H1 (cell line): ENCODE results near the gene FREM2. TPM values are rescaled to one million over a fixed set of nuclear protein-coding genes. Genes with fewer than 3 reads are reported as not detected.

Experiments
- CTCF ChIA-PET: fragments of 300-600 bp; sonication (Branson Sonifier 250); formaldehyde crosslinking; loops from one replicate; lab custom pipeline; 2021; ENCODE audit not compliant: partially characterized antibody; lab: Charles Lee
- POLR2A ChIA-PET: fragments of 300-600 bp; sonication (Branson Sonifier 250); formaldehyde crosslinking; loops from one replicate; lab custom pipeline; 2021; ENCODE audit warnings: inconsistent platforms; ENCODE audit not compliant: partially characterized antibody; lab: Charles Lee
- DNase-seq, 2 experiments: peaks; one replicate each; pipeline versions ENCODE4 v3.0.0 to v3.0.0-alpha.2; 2010 to 2022; ENCODE audit warnings: low spot score in 2 of 2, low read depth in 1 of 2, mixed read lengths in 1 of 2
- FAIRE-seq: peaks from 2 replicates; lab custom pipeline; 2011; peaks lifted over from hg19 to GRCh38; lab: Jason Lieb, UNC
- H2AFZ ChIP-seq: 2 replicates; pipeline ENCODE4 v1.8.1; 2012; ENCODE audit warnings: low read length, inconsistent platforms
- H2AK5ac ChIP-seq: 2 replicates; pipeline ENCODE4 v1.6.1; 2013; ENCODE audit warnings: low read depth, low read length
- H2BK120ac ChIP-seq: replicated peaks from 2 replicates; pipeline ENCODE3; 2013; ENCODE audit warnings: low read depth, low read length, inconsistent platforms
- H2BK12ac ChIP-seq: 2 replicates; pipeline ENCODE4 v1.6.1; 2013; ENCODE audit warnings: low read depth, low read length
- H2BK15ac ChIP-seq: 2 replicates; pipeline ENCODE4 v1.6.1; 2013; ENCODE audit warnings: low read length
- H2BK20ac ChIP-seq: 2 replicates; pipeline ENCODE4 v1.6.1; 2013; ENCODE audit warnings: low read length
- H2BK5ac ChIP-seq: 2 replicates; pipeline ENCODE4 v1.6.1; 2013; ENCODE audit warnings: low read depth, low read length
- H3K14ac ChIP-seq: 2 replicates; pipeline ENCODE4 v1.6.1; 2013; ENCODE audit warnings: inconsistent platforms; ENCODE audit not compliant: insufficient read length
- H3K18ac ChIP-seq: 2 replicates; pipeline ENCODE4 v1.6.1; 2013; ENCODE audit warnings: low read length; ENCODE audit errors: extremely low read depth
- H3K23ac ChIP-seq: 2 replicates; pipeline ENCODE4 v1.6.1; 2013; ENCODE audit warnings: inconsistent platforms; ENCODE audit not compliant: insufficient read length
- H3K23me2 ChIP-seq: 2 replicates; pipeline ENCODE4 v1.6.1; 2013; ENCODE audit warnings: low read depth, low read length
- H3K27ac ChIP-seq: 2 replicates; pipeline ENCODE4 v1.6.1; 2011; ENCODE audit warnings: low read depth, low read length, inconsistent platforms
- H3K27me3 ChIP-seq, 4 experiments: replicated peaks in 1 of 4; 1 replicate in 1 of 4; 2 replicates in 3 of 4; pipeline versions ENCODE4 v1.6.1 to v1.8.1; 2011 to 2013; ENCODE audit warnings: low read length in 3 of 4, mild to moderate bottlenecking in 3 of 4, inconsistent platforms in 2 of 4, mixed read lengths in 2 of 4, moderate library complexity in 1 of 4; ENCODE audit not compliant: control insufficient read depth in 3 of 4, insufficient read depth in 3 of 4; ENCODE audit errors: extremely low read depth in 1 of 4
- H3K36me3 ChIP-seq, 4 experiments: 2 replicates each; pipeline versions ENCODE4 v1.6.1 to v1.8.1; 2011 to 2013; ENCODE audit warnings: mild to moderate bottlenecking in 4 of 4, low read length in 3 of 4, moderate library complexity in 2 of 4, control low read depth in 1 of 4, inconsistent platforms in 1 of 4; ENCODE audit not compliant: insufficient read depth in 4 of 4, control insufficient read depth in 2 of 4
- H3K4ac ChIP-seq: replicated peaks from 2 replicates; pipeline ENCODE3; 2013; ENCODE audit warnings: low read length, low read depth, mixed read lengths, inconsistent platforms; ENCODE audit not compliant: insufficient read length
- H3K4me1 ChIP-seq, 4 experiments: replicated peaks in 1 of 4; 1 replicate in 1 of 4; 2 replicates in 3 of 4; pipeline versions ENCODE4 v1.6.1 to v1.8.1; 2011 to 2013; ENCODE audit warnings: low read length in 3 of 4, inconsistent platforms in 2 of 4, mixed read lengths in 1 of 4; ENCODE audit not compliant: insufficient read depth in 4 of 4, control insufficient read depth in 3 of 4
- H3K4me2 ChIP-seq, 2 experiments: 2 replicates each; pipeline versions ENCODE4 v1.6.1 to v1.8.1; 2011 to 2013; ENCODE audit warnings: low read depth in 2 of 2, low read length in 2 of 2, control low read depth in 1 of 2, inconsistent platforms in 1 of 2, mild to moderate bottlenecking in 1 of 2; ENCODE audit not compliant: insufficient read depth in 1 of 2
- H3K4me3 ChIP-seq, 4 experiments: fragments of 200-600, 300-600 bp in 1 of 4; sonication (generic), shearing (Covaris generic), sonication (Bioruptor Twin) in 1 of 4; 2 replicates each; pipeline versions ENCODE4 v1.5.1 to v1.8.1; 2011 to 2016; ENCODE audit warnings: low read length in 4 of 4, low read depth in 3 of 4, control low read depth in 2 of 4, inconsistent platforms in 2 of 4, mild to moderate bottlenecking in 2 of 4, mixed read lengths in 1 of 4, moderate library complexity in 1 of 4; ENCODE audit not compliant: insufficient read depth in 2 of 4; ENCODE audit errors: extremely low read depth in 1 of 4
- H3K56ac ChIP-seq: replicated peaks from 2 replicates; pipeline ENCODE3; 2013; ENCODE audit warnings: low read depth, mild to moderate bottlenecking, mixed read lengths, low read length, inconsistent platforms; ENCODE audit not compliant: insufficient read length
- H3K79me1 ChIP-seq: 2 replicates; pipeline ENCODE4 v1.6.1; 2013; ENCODE audit warnings: low read depth, low read length, control low read depth
- H3K79me2 ChIP-seq, 2 experiments: 2 replicates each; pipeline versions ENCODE4 v1.6.1 to v1.8.1; 2012 to 2013; ENCODE audit warnings: low read length in 2 of 2, mild to moderate bottlenecking in 2 of 2, inconsistent platforms in 1 of 2; ENCODE audit not compliant: insufficient read depth in 2 of 2, control insufficient read depth in 1 of 2
- H3K9ac ChIP-seq, 4 experiments: replicated peaks in 1 of 4; 1 replicate in 1 of 4; 2 replicates in 3 of 4; pipeline versions ENCODE4 v1.6.1 to v1.8.1; 2011 to 2013; ENCODE audit warnings: low read depth in 3 of 4, low read length in 3 of 4, control low read depth in 2 of 4, mild to moderate bottlenecking in 2 of 4, moderate library complexity in 2 of 4, inconsistent platforms in 1 of 4; ENCODE audit errors: extremely low read depth in 1 of 4
- H3K9me3 ChIP-seq, 2 experiments: 2 replicates each; pipeline versions ENCODE4 v1.6.1 to v1.8.1; 2012 to 2013; ENCODE audit warnings: mild to moderate bottlenecking in 2 of 2, moderate library complexity in 2 of 2, control low read depth in 1 of 2, inconsistent platforms in 1 of 2, low read depth in 1 of 2, low read length in 1 of 2, mixed read lengths in 1 of 2; ENCODE audit not compliant: insufficient read depth in 2 of 2
- H4K20me1 ChIP-seq, 2 experiments: replicated peaks in 1 of 2; 2 replicates each; pipeline versions ENCODE3 to v1.8.1; 2011 to 2013; ENCODE audit warnings: inconsistent platforms in 2 of 2, low read length in 2 of 2, mild to moderate bottlenecking in 1 of 2; ENCODE audit not compliant: insufficient read depth in 2 of 2, control insufficient read depth in 1 of 2
- H4K5ac ChIP-seq: 2 replicates; pipeline ENCODE4 v1.6.1; 2013; ENCODE audit warnings: low read length, low read depth, mixed read lengths, inconsistent platforms; ENCODE audit not compliant: insufficient read length
- H4K8ac ChIP-seq: 2 replicates; pipeline ENCODE4 v1.8.0; 2013; ENCODE audit warnings: mild to moderate bottlenecking, moderate library complexity, low read length, inconsistent platforms; ENCODE audit not compliant: insufficient read depth; ENCODE audit errors: extremely low read depth
- H4K91ac ChIP-seq: replicated peaks from 2 replicates; pipeline ENCODE3; 2013; ENCODE audit warnings: low read length, mixed read lengths, inconsistent platforms; ENCODE audit not compliant: insufficient read length
- ASH2L ChIP-seq: fragments of 200-600, 300-600 bp; sonication (generic); IDR thresholded peaks from one replicate; pipeline ENCODE4 v1.7.1; 2017; ENCODE audit warnings: low read length
- CBX8 ChIP-seq: fragments of 300-800, 300-1000 bp; sonication (generic); IDR thresholded peaks from 2 replicates; pipeline ENCODE4 v1.7.1; 2016; ENCODE audit warnings: low read depth, low read length, borderline replicate concordance
- CHD2 ChIP-seq: IDR thresholded peaks from 2 replicates; pipeline ENCODE4 v1.6.1; 2012; ENCODE audit warnings: low read length, improper control_type of control experiment
- CREB1 ChIP-seq: IDR thresholded peaks from 2 replicates; pipeline ENCODE4 v1.6.1; 2012; ENCODE audit warnings: inconsistent platforms
- EP300 ChIP-seq, 2 experiments: IDR thresholded peaks; 1 replicate in 1 of 2; 2 replicates in 1 of 2; pipeline ENCODE4 v1.6.1; 2011 to 2012; ENCODE audit warnings: low read depth in 2 of 2, low read length in 2 of 2, mild to moderate bottlenecking in 2 of 2, borderline replicate concordance in 1 of 2, inconsistent platforms in 1 of 2, moderate library complexity in 1 of 2
- HDAC6 ChIP-seq: IDR thresholded peaks from one replicate; pipeline ENCODE4 v1.7.1; 2012; ENCODE audit warnings: low read depth, mild to moderate bottlenecking, inconsistent platforms, low read length, moderate library complexity
- JUN ChIP-seq: IDR thresholded peaks from 2 replicates; pipeline ENCODE4 v1.6.1; 2011; ENCODE audit warnings: low read depth, mild to moderate bottlenecking, improper control_type of control experiment, low read length
- NANOG ChIP-seq: IDR thresholded peaks from 2 replicates; pipeline ENCODE4 v1.6.1; 2011; ENCODE audit warnings: low read length, low read depth, mild to moderate bottlenecking, inconsistent platforms; ENCODE audit not compliant: insufficient read depth, poor library complexity, severe bottlenecking
- RBBP5 ChIP-seq: IDR thresholded peaks from 2 replicates; pipeline ENCODE4 v1.7.1; 2012; ENCODE audit warnings: low read depth, mild to moderate bottlenecking, inconsistent platforms, low read length, moderate library complexity, borderline replicate concordance
- SAP30 ChIP-seq: fragments of 300-600 bp; sonication (generic); IDR thresholded peaks from 2 replicates; pipeline ENCODE4 v1.7.1; 2012; ENCODE audit warnings: low read length, moderate library complexity, mild to moderate bottlenecking, inconsistent platforms; ENCODE audit not compliant: insufficient read depth, insufficient replicate concordance
- SP4 ChIP-seq: IDR thresholded peaks from 2 replicates; pipeline ENCODE4 v1.6.1; 2012; ENCODE audit warnings: low read length, inconsistent platforms
- YY1 ChIP-seq: IDR thresholded peaks from 2 replicates; pipeline ENCODE4 v1.6.1; 2011; ENCODE audit warnings: low read depth, mild to moderate bottlenecking, low read length
- WGBS, 2 experiments: shearing (Covaris generic) in 1 of 2; methylation state at CpG; one replicate each; pipeline versions ENCODE4 v1.1.6 to v1.1.7; 2013 to 2015; ENCODE audit warnings: low lambda C conversion rate in 2 of 2, mixed read lengths in 2 of 2, inconsistent platforms in 1 of 2, low coverage in 1 of 2, missing lambda C conversion rate in 1 of 2; ENCODE audit not compliant: insufficient replicate concordance in 2 of 2, insufficient coverage in 1 of 2, insufficient read length in 1 of 2; ENCODE audit errors: extremely low coverage in 1 of 2, missing lambda C conversion rate in 1 of 2; 5-methylcytosine and 5-hydroxymethylcytosine counted together
- polyA plus RNA-seq, 7 experiments: library from polyadenylated mRNA; depleted of rRNA in 3 of 7; stranded (reverse) in 5 of 7; unstranded in 2 of 7; fragments of >200 nt in 5 of 7; fragments of 200-250 nt in 2 of 7; gene quantifications; 1 replicate in 5 of 7; 2 replicates in 1 of 7; 4 replicates in 1 of 7; pipeline versions ENCODE4 v1.2.1 to v1.2.3, GENCODE V29; 2011 to 2013; ENCODE audit warnings: missing spikeins in 2 of 7, mixed read lengths in 2 of 7
- total RNA-seq: library from RNA; stranded (reverse); fragmentation: NEBNext Ultra II Directional; extraction: Animal tissue kit (Norgen Biotek cat#: 25700); gene quantifications from 2 replicates; pipeline ENCODE4 v1.2.1, GENCODE V29; 2021

Gene FREM2
- total and polyA plus RNA-seq, 2 of the 8 experiments (the other 6 are each of a cell fraction or from before 2014, with no cell fraction given): 11.6 to 22.8 TPM

GRCh38 chr13:38821770-38822551, 135.1 kb downstream of the FREM2 start:
- no peak overlapping the region for H3K27ac ChIP-seq
- no peak overlapping the region for H2BK20ac ChIP-seq

More at GRCh38 chr13:38821770-38822551, 135.1 kb downstream of the FREM2 start:
- Histone ChIP-seq H3K56ac (no peak overlapping the region), H3K27me3 (no peaks in the 10 kb centered on the region), H3K23ac (no peak overlapping the region), H3K4me1 (peaks cover 0 to 3% (median 0%) of the 10 kb centered on the region in 4 experiments; a peak in 2 of 7 replicates), H3K4me2 (no peak overlapping the region), H3K4me3 (no peak overlapping the region), H2BK5ac (no peak overlapping the region), H2BK12ac (no peak overlapping the region), H2AFZ (no peak overlapping the region), H3K79me1 (no peaks in the 10 kb centered on the region), H4K91ac (no peak overlapping the region), H4K20me1 (no peaks in the 10 kb centered on the region), H3K18ac (no peak overlapping the region), H3K79me2 (no peaks in the 10 kb centered on the region), H2BK120ac (no peak overlapping the region), H2BK15ac (no peak overlapping the region), H4K8ac (no peak overlapping the region), H3K9me3 (no peaks in the 10 kb centered on the region), H3K14ac (no peak overlapping the region), H3K36me3 (no peaks in the 10 kb centered on the region), H3K9ac (no peak overlapping the region), H2AK5ac (no peak overlapping the region), H3K23me2 (no peaks in the 10 kb centered on the region), H3K4ac (no peak overlapping the region), H4K5ac (no peak overlapping the region)
- FAIRE-seq (no peak), DNase-seq (no peak)
- ChIA-PET CTCF (no interaction called here), POLR2A (no interaction called here)
- no peak for TF ChIP-seq CHD2
- TF ChIP-seq ASH2L: no peak
- no peak for TF ChIP-seq JUN
- TF ChIP-seq HDAC6: no peak
- TF ChIP-seq EP300 (IDR thresholded peaks at IDR 0.05; ENCODE audit: borderline replicate concordance in 1 of 2, low read depth in 2 of 2, low read length in 2 of 2): no peak
- no peak for TF ChIP-seq CREB1
- no peak for TF ChIP-seq SAP30
- no peak for TF ChIP-seq YY1
- TF ChIP-seq RBBP5: no peak
- TF ChIP-seq NANOG: no peak
- TF ChIP-seq CBX8: no peak
- no peak for TF ChIP-seq SP4
- 87% methylated on average over 8 of the region's 8 CpGs; no CpG with 5 or more reads in 1 of the 2 experiments for WGBS, 2 experiments
